Tibial nerve (tissue), 4 donors: Measurements from ENCODE around the gene POLR3GL. TPM values are rescaled to one million over a fixed set of nuclear protein-coding genes. Genes with fewer than 3 reads are reported as not detected.
A peak's percentile ranks its signal among the peaks of the same experiment; 100 is the strongest.

Source experiments
- DNase-seq, 2 donors: peaks; one replicate each; pipeline ENCODE4 v3.0.0-alpha.2; 2019; ENCODE audit warnings: low spot score in 2 of 2
- H3K27ac ChIP-seq, 4 donors: fragments of 200-600 bp; sonication (generic) in 3 of 4; one replicate each; pipeline ENCODE4 v1.5.1; 2017 to 2019; ENCODE audit warnings: mild to moderate bottlenecking in 1 of 4
- H3K27me3 ChIP-seq, 2 donors: fragments of 200-600 bp; sonication (generic) in 1 of 2; one replicate each; pipeline versions ENCODE4 v1.5.1 to v1.6.0; 2017 to 2019
- H3K36me3 ChIP-seq, 3 donors: fragments of 200-600 bp; sonication (generic); one replicate each; pipeline ENCODE4 v1.5.1; 2018 to 2019
- H3K4me1 ChIP-seq, 4 donors: fragments of 200-600 bp; sonication (generic) in 3 of 4; one replicate each; pipeline ENCODE4 v1.5.1; 2017 to 2019
- H3K4me3 ChIP-seq, 4 donors: fragments of 200-600 bp; sonication (generic) in 3 of 4; one replicate each; pipeline ENCODE4 v1.5.1; 2017 to 2019; ENCODE audit warnings: mild to moderate bottlenecking in 1 of 4, moderate library complexity in 1 of 4
- H3K9me3 ChIP-seq, 4 donors: fragments of 200-600 bp; sonication (generic) in 3 of 4; one replicate each; pipeline ENCODE4 v1.5.1; 2017 to 2019
- EP300 ChIP-seq, 2 donors: sonication (generic); formaldehyde crosslinking; IDR thresholded peaks; one replicate each; pipeline ENCODE4 v1.6.1; 2017; ENCODE audit warnings: antibody characterized with exemption in 2 of 2, mild to moderate bottlenecking in 1 of 2
- POLR2A ChIP-seq, 2 donors: fragments of 450-650 bp; IDR thresholded peaks; one replicate each; pipeline ENCODE4 v1.6.1; 2017; ENCODE audit warnings: antibody characterized with exemption in 2 of 2, mild to moderate bottlenecking in 2 of 2, moderate library complexity in 2 of 2
- WGBS, 2 donors: methylation state at CpG; one replicate each; pipeline ENCODE4 v1.1.5; 2018; 5-methylcytosine and 5-hydroxymethylcytosine counted together
- total RNA-seq, 4 donors: library from RNA; depleted of rRNA; stranded (reverse); fragments of >200 nt; gene quantifications; one replicate each; pipeline ENCODE4 v1.1.0, GENCODE V29; 2016
- TF ChIP-seq, protein P1 (sequence below), 5 experiments: fragments of 200-600 bp in 3 of 5; fragments of 450-650 bp in 2 of 5; sonication (generic) in 3 of 5; IDR thresholded peaks; one replicate each; pipeline ENCODE4 v1.5.1; 2016 to 2019; ENCODE audit warnings: antibody characterized with exemption in 5 of 5, mild to moderate bottlenecking in 3 of 5, moderate library complexity in 2 of 5

The POLR3GL gene
- total RNA-seq, 4 donors from 2014 or later: 20.1 to 33.1 (median 28.9) TPM

DNA sequence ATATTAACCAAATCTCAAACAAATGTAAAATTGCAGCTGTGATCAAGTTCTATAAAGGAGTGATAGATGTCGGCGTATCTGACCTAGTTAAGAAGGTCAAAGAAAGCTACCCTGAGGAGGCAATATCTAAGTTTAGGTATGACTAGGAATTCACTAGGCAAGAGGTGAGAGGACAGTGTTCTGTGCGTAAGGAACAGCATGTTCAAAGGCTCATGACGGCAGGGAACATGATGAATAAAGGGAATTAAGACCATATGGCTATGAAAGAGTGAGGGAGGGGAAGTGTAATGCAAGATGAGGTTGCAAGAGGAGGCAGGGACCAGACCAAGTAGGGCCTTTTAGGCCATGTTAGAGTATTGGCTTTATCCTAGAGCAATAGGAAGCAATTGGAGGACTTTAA is 15.3 kb upstream of the POLR3GL start:
- H3K27ac ChIP-seq: no peak overlapping the region
- no peak overlapping the region for H3K4me3 ChIP-seq
- H3K4me1 ChIP-seq: peaks cover 0 to 34% (median 4%) of the 10 kb centered on the region in 4 donors
- WGBS, 2 donors: 90 to 91% methylated on average over 4 of the region's 4 CpGs
- no peaks in the 10 kb centered on the region for H3K27me3 ChIP-seq
- no peak for DNase-seq
- H3K36me3 ChIP-seq: peaks cover 0 to 25% (median 6%) of the 10 kb centered on the region in 3 donors
- H3K9me3 ChIP-seq: no peaks in the 10 kb centered on the region
- TF ChIP-seq, protein P1, sequence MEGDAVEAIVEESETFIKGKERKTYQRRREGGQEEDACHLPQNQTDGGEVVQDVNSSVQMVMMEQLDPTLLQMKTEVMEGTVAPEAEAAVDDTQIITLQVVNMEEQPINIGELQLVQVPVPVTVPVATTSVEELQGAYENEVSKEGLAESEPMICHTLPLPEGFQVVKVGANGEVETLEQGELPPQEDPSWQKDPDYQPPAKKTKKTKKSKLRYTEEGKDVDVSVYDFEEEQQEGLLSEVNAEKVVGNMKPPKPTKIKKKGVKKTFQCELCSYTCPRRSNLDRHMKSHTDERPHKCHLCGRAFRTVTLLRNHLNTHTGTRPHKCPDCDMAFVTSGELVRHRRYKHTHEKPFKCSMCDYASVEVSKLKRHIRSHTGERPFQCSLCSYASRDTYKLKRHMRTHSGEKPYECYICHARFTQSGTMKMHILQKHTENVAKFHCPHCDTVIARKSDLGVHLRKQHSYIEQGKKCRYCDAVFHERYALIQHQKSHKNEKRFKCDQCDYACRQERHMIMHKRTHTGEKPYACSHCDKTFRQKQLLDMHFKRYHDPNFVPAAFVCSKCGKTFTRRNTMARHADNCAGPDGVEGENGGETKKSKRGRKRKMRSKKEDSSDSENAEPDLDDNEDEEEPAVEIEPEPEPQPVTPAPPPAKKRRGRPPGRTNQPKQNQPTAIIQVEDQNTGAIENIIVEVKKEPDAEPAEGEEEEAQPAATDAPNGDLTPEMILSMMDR (IDR thresholded peaks at IDR 0.05): no peak
- TF ChIP-seq EP300 (IDR thresholded peaks at IDR 0.05) (no peak), POLR2A (IDR thresholded peaks at IDR 0.05) (no peak)

DNA sequence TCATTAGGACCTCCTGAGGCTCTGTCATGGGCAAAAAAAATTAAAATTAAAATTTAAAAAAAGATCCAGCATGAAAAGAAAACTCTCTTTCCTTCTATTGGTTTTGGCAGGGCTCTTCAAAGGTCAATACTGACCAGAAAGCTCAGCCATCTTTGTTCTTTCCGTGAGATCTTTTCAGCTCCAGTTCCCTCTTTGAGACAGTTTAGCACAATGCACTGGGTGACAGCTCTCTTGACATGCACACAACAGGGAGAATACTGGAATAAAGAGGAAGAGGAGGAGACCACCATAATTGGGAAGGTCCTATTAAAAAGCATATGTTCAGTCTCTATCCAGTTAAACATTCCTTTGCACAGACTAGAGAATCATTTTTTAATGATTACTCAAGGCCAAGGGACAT is 13.0 kb upstream of the POLR3GL start:
- DNase-seq: no peak
- H3K4me3 ChIP-seq: no peak overlapping the region
- H3K36me3 ChIP-seq: peaks cover 0 to 21% (median 6%) of the 10 kb centered on the region in 3 donors
- no peaks in the 10 kb centered on the region for H3K9me3 ChIP-seq
- TF ChIP-seq, protein P1 (IDR thresholded peaks at IDR 0.05): no peak
- TF ChIP-seq POLR2A (IDR thresholded peaks at IDR 0.05) (no peak), EP300 (IDR thresholded peaks at IDR 0.05) (no peak)
- H3K27ac ChIP-seq: no peak overlapping the region
- H3K4me1 ChIP-seq: peaks cover 0 to 57% (median 23%) of the 10 kb centered on the region in 4 donors
- WGBS, 2 donors: 31 to 40% methylated on average over 1 of the region's 1 CpG
- H3K27me3 ChIP-seq: no peaks in the 10 kb centered on the region

DNA sequence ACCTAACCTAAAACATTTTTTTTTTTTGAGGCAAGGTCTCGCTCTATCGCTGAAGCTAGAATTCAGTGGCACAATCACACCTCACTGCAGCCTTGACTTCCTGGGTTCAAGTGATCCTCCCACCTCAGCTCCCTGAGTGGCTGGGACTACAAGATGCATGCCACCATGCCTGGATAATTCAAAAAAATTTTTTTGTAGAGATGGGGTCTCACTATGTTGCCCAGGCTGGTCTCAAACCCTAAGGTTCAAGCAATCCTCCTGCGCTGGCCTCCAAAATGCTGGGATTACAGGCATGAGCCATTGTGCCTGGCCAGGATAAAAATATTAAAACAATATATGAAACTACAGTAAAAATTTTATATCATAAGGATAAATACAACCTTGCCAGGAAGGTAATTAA is 11.6 kb upstream of the POLR3GL start:
- WGBS, 2 donors: 94 to 99% methylated on average over 3 of the region's 3 CpGs
- Histone ChIP-seq H3K27ac (no peak overlapping the region), H3K27me3 (no peaks in the 10 kb centered on the region), H3K36me3 (peaks cover 0 to 8% (median 0%) of the 10 kb centered on the region in 3 donors), H3K4me3 (no peak overlapping the region), H3K9me3 (no peaks in the 10 kb centered on the region), H3K4me1 (peaks cover 0 to 62% (median 26%) of the 10 kb centered on the region in 4 donors)
- TF ChIP-seq, protein P1 (IDR thresholded peaks at IDR 0.05): no peak
- TF ChIP-seq EP300 (IDR thresholded peaks at IDR 0.05) (no peak), POLR2A (IDR thresholded peaks at IDR 0.05) (no peak)
- no peak for DNase-seq

DNA sequence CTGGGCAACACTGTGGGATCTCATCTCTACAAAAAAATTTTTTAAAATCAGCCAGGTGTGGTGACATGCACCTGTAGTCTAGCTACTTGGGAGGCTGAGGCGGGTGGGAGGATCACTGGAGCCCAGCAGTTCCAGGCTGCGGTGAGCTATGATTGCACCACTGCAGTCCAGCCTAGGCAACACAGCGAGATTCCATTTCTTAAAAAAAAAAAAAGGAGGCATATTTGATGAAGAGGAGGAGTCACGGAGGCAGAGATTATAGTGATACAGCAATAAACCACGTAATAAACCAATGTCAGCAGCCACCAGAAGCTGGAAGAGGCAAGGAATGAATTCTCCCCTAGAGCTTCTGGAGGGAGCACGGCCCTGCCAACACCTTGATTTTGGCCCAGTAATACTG is 10.6 kb upstream of the POLR3GL start:
- Histone ChIP-seq H3K36me3 (peaks cover 0 to under 1% (median 0%) of the 10 kb centered on the region in 3 donors), H3K4me3 (no peak overlapping the region), H3K27me3 (no peaks in the 10 kb centered on the region), H3K4me1 (peaks cover 0 to 67% (median 29%) of the 10 kb centered on the region in 4 donors), H3K9me3 (no peaks in the 10 kb centered on the region), H3K27ac (no peak overlapping the region)
- WGBS, 2 donors: 70 to 78% methylated on average over 6 of the region's 6 CpGs
- TF ChIP-seq, protein P1 (IDR thresholded peaks at IDR 0.05): no peak
- TF ChIP-seq POLR2A (IDR thresholded peaks at IDR 0.05) (no peak), EP300 (IDR thresholded peaks at IDR 0.05) (no peak)
- no peak for DNase-seq

DNA sequence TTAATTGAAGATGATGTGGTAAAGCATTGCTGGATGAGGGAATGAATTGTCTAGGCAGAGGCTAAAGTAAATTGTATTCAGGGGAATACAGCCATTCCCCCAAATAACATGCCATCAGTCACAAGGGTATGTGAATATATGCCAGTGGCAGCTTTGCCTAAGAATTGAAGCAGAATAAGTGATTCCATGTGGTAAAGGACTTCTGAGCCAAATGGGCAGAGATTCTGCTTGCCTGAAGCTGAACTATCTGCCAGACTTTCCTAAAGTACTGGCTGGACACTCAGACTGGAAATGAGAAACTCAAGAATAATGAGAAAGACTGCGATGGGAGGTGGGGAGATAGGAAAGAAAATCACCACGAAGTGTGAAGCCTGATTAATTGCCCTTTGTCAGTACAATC is 9.1 kb upstream of the POLR3GL start:
- no peak for DNase-seq
- H3K27me3 ChIP-seq: no peaks in the 10 kb centered on the region
- no peaks in the 10 kb centered on the region for H3K9me3 ChIP-seq
- H3K4me3 ChIP-seq: no peak overlapping the region
- no peaks in the 10 kb centered on the region for H3K36me3 ChIP-seq
- WGBS, 2 donors: 28 to 35% methylated on average over 2 of the region's 2 CpGs
- H3K27ac ChIP-seq: peak overlapping the region; percentile 91 to 97 (median 96)
- H3K4me1 ChIP-seq: peaks cover 0 to 74% (median 35%) of the 10 kb centered on the region in 4 donors
- TF ChIP-seq POLR2A (IDR thresholded peaks at IDR 0.05) (no peak), EP300 (IDR thresholded peaks at IDR 0.05) (peak in 1 of 2 donors; percentile 15)

DNA sequence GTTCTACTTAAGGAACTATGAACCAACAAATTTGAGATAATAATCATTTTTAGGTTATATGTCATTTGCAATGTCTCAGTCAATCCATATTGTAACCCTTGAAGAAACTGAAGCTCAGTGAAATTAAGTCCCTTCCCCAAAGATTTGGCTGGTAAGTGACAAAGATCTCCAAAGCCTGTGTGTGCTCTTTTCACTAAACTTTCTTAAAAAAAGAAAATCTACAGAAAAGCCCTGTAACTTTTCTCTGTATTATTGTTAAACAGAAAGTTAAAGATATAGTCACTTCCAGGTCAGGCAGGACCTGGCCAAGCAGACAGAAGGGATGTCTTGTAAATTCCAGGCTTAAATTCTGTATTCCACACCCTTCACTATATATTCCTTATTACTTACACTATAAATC is 8.1 kb upstream of the POLR3GL start:
- peaks cover 0 to 75% (median 35%) of the 10 kb centered on the region in 4 donors for H3K4me1 ChIP-seq
- no peaks in the 10 kb centered on the region for H3K27me3 ChIP-seq
- no peaks in the 10 kb centered on the region for H3K36me3 ChIP-seq
- no peak for TF ChIP-seq EP300 (IDR thresholded peaks at IDR 0.05)
- TF ChIP-seq, protein P1 (IDR thresholded peaks at IDR 0.05): no peak
- H3K9me3 ChIP-seq: no peaks in the 10 kb centered on the region
- peak overlapping the region; percentile 77 to 83 (median 78) for H3K4me3 ChIP-seq
- DNase-seq: no peak
- peak overlapping the region; percentile 91 to 97 (median 96) for H3K27ac ChIP-seq
